Mucosa of descending colon (tissue), 3 donors: ENCODE results near the gene THG1L. TPM values are rescaled to one million over a fixed set of nuclear protein-coding genes. Genes with fewer than 3 reads are reported as not detected.

Experiments
- ATAC-seq: fragments of 200-7000 bp; cut with Tn5 transposase; one replicate; pipeline ENCODE4 v1.9.1; 2020; ENCODE audit warnings: mild to moderate bottlenecking, moderate library complexity
- DNase-seq, 3 donors: peaks; one replicate each; pipeline ENCODE4 v3.0.0-alpha.2; 2020
- H3K36me3 ChIP-seq: fragments of 200-600 bp; one replicate; pipeline ENCODE4 v1.8.0; 2021; ENCODE audit warnings: low read depth, mild to moderate bottlenecking
- H3K4me1 ChIP-seq: fragments of 200-600 bp; one replicate; pipeline ENCODE4 v1.8.0; 2021; ENCODE audit warnings: low read depth, mild to moderate bottlenecking
- H3K4me3 ChIP-seq: fragments of 200-600 bp; one replicate; pipeline ENCODE4 v1.8.0; 2021; ENCODE audit warnings: mild to moderate bottlenecking
- H3K9me3 ChIP-seq: fragments of 200-600 bp; one replicate; pipeline ENCODE4 v1.8.0; 2021; ENCODE audit warnings: mild to moderate bottlenecking
- intact Hi-C, 2 donors: fragments of 100-400 bp; cut with DNase I in 1 of 2; cut with micrococcal nuclease in 1 of 2; formaldehyde crosslinking; loops; one replicate each; pipeline versions ENCODE4 v1.11.0 to v1.11.1; 2022; cut with DNase I, micrococcal nuclease
- total RNA-seq, 3 donors: library from RNA; stranded (reverse); fragmentation: NEBNext Ultra II Directional in 2 of 3; extraction: Animal tissue kit (Norgen Biotek cat#: 25700) in 2 of 3; gene quantifications; one replicate each; pipeline versions ENCODE4 v1.2.1 to v1.2.4, GENCODE V29; 2021 to 2023
- TF ChIP-seq, protein P1 (sequence below): fragments of 200-600 bp; IDR thresholded peaks from one replicate; pipeline ENCODE4 v1.8.0; 2022; ENCODE audit warnings: antibody characterized with exemption, mild to moderate bottlenecking
- donor health status: DM: no; HTN: no; CAD: no; lungs with moderate emphysema.
- donor health status: DM: no; HTN: no; CAD: no.
- donor health status: DM: no; HTN: yes; CAD: no.

THG1L gene
- total RNA-seq, 3 donors from 2014 or later = 14.0 to 22.0 (median 14.5) TPM

- no peaks in the 10 kb centered on the region for H3K9me3 ChIP-seq
- DNase-seq (no peak), ATAC-seq (no peak)
- intact Hi-C loops = loop anchor here in 1 of 2 donors (10.0 kb wide), 1 partner anchor 602 kb away; the partner anchor contains the start of gene MED7
- TF ChIP-seq, protein P1, sequence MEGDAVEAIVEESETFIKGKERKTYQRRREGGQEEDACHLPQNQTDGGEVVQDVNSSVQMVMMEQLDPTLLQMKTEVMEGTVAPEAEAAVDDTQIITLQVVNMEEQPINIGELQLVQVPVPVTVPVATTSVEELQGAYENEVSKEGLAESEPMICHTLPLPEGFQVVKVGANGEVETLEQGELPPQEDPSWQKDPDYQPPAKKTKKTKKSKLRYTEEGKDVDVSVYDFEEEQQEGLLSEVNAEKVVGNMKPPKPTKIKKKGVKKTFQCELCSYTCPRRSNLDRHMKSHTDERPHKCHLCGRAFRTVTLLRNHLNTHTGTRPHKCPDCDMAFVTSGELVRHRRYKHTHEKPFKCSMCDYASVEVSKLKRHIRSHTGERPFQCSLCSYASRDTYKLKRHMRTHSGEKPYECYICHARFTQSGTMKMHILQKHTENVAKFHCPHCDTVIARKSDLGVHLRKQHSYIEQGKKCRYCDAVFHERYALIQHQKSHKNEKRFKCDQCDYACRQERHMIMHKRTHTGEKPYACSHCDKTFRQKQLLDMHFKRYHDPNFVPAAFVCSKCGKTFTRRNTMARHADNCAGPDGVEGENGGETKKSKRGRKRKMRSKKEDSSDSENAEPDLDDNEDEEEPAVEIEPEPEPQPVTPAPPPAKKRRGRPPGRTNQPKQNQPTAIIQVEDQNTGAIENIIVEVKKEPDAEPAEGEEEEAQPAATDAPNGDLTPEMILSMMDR = no peak
- H3K36me3 ChIP-seq = no peaks in the 10 kb centered on the region
- H3K4me1 ChIP-seq = peaks cover 16% of the 10 kb centered on the region
- no peak overlapping the region for H3K4me3 ChIP-seq
Measured at GRCh38 chr5:157747173-157747740, 16.0 kb downstream of the THG1L start.

- DNase-seq (no peak), ATAC-seq (no peak)
- Histone ChIP-seq H3K4me1 (peaks cover 12% of the 10 kb centered on the region), H3K36me3 (no peaks in the 10 kb centered on the region), H3K4me3 (no peak overlapping the region), H3K9me3 (no peaks in the 10 kb centered on the region)
- intact Hi-C loops = loop anchor here in 1 of 2 donors (10.0 kb wide), 1 partner anchor 603 kb away; the partner anchor contains the start of gene MED7
- TF ChIP-seq, protein P1 = no peak
Measured at GRCh38 chr5:157747766-157748700, 16.8 kb downstream of the THG1L start.

GRCh38 chr5:157748760-157749461 is 17.7 kb downstream of the THG1L start:
- H3K36me3 ChIP-seq = no peaks in the 10 kb centered on the region
- TF ChIP-seq, protein P1 = no peak
- no peak for DNase-seq
- H3K4me3 ChIP-seq = no peak overlapping the region
- H3K4me1 ChIP-seq = peaks cover 8% of the 10 kb centered on the region
- intact Hi-C loops = loop anchor here in 1 of 2 donors (10.0 kb wide), 1 partner anchor 604 kb away; the partner anchor contains the start of gene MED7
- no peaks in the 10 kb centered on the region for H3K9me3 ChIP-seq
- ATAC-seq = peak; percentile 45

DNA sequence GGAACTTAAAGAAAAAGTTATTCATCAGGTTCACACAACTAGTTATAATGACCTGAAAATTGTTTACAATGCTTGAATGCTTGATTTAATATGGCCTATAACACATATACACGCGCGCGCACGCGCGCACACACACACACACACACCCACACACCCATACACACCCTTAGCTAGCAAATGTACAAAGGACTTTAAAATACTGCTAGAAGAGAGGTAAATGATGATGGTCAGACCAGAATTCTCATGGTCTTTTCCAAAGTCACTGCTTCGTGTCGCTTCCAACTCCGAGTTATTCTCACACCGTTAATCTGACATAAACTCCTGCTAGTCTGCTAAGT is 18.2 kb downstream of the THG1L start:
- no peaks in the 10 kb centered on the region for H3K9me3 ChIP-seq
- no peak for DNase-seq
- intact Hi-C loops = loop anchor here in 1 of 2 donors (10.0 kb wide), 1 partner anchor 605 kb away; the partner anchor contains the start of gene MED7
- H3K4me1 ChIP-seq = peaks cover 8% of the 10 kb centered on the region
- peak; percentile 58 for ATAC-seq
- no peaks in the 10 kb centered on the region for H3K36me3 ChIP-seq
- no peak overlapping the region for H3K4me3 ChIP-seq
- TF ChIP-seq, protein P1 = no peak

DNA sequence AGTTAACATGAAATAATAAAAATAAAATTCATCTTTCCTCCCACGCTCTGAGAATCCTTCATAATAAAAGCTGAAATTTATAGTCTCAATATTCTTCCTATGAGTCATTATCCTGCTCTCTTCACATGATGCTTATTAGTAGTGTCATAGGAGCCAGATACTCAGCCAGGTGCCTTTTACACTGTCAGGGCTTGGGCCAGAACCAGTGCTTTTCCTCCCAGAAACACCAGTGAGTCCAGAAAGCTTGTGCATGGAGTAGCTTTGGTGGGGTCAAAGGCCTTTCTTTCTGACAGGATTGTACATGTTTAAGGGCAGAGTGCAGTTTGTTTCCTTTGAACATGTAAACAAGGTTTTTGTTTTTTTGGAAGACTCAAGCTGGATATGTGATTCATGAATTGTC is 19.1 kb downstream of the THG1L start:
- intact Hi-C loops = no loop called here
- TF ChIP-seq, protein P1 = no peak
- Histone ChIP-seq H3K4me3 (no peak overlapping the region), H3K36me3 (no peaks in the 10 kb centered on the region), H3K4me1 (no peaks in the 10 kb centered on the region), H3K9me3 (no peaks in the 10 kb centered on the region)
- DNase-seq (no peak), ATAC-seq (peak; percentile 31)
